ENCODE measurements around the gene WDR93. TPM values are rescaled to one million over a fixed set of nuclear protein-coding genes. Genes with fewer than 3 reads are reported as not detected.
A peak's percentile ranks its signal among the peaks of the same experiment; 100 is the strongest.

The WDR93 gene
- total RNA-seq, 1 donor: 0.09 TPM

DNA sequence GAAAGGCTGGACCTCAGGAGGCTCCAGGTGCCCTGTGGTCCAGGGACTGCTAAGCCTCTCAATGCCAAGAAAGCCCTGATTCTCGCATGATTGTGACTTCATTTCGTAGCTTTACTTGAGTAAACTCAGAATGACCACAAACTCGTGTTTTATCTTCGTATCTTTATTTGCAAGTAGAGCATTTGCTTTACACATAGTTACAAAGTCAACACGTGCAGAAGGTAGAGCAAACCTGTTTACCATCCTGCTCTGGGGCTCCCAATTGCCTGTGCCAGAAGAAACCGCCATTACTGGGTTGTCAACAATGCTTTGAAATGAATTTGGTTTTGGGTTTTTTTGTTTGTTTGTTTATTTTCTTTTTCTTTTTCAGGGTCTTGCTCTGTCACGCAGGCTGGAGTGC is 66.3 kb downstream of the WDR93 start:
- DNase-seq (ENCODE audit: low read depth): no peak
- TF ChIP-seq, protein P1, sequence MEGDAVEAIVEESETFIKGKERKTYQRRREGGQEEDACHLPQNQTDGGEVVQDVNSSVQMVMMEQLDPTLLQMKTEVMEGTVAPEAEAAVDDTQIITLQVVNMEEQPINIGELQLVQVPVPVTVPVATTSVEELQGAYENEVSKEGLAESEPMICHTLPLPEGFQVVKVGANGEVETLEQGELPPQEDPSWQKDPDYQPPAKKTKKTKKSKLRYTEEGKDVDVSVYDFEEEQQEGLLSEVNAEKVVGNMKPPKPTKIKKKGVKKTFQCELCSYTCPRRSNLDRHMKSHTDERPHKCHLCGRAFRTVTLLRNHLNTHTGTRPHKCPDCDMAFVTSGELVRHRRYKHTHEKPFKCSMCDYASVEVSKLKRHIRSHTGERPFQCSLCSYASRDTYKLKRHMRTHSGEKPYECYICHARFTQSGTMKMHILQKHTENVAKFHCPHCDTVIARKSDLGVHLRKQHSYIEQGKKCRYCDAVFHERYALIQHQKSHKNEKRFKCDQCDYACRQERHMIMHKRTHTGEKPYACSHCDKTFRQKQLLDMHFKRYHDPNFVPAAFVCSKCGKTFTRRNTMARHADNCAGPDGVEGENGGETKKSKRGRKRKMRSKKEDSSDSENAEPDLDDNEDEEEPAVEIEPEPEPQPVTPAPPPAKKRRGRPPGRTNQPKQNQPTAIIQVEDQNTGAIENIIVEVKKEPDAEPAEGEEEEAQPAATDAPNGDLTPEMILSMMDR (IDR thresholded peaks at IDR 0.05; ENCODE audit: insufficient read depth, low read length): no peak

DNA sequence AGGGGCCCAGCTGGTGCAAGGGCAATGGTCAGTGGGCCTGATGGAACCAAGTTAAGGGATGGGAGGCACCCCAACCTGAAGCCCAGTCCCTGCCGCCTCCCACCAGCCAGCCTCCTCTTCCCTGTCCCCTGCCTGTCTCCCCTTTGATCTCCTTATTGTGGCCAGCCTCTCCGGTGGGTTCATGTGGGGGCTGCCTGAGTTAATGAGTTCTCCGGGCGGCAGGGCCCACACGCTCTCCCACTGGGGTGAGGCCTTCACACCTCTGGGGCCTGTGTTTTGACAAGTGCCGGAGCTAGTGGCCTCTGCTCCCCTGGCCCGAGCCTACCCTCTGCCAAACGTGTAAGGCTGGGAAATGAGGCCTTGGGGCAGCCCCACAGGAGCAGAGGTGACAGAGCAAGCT is 67.7 kb downstream of the WDR93 start:
- no peak overlapping the region for H3K4me3 ChIP-seq (ENCODE audit: low read depth, low read length)
- DNase-seq (ENCODE audit: low read depth): no peak
- TF ChIP-seq, protein P1 (IDR thresholded peaks at IDR 0.05; ENCODE audit: insufficient read depth, low read length): no peak

More for the DNA sequence above, 66.3 kb downstream of the WDR93 start:
- no peak overlapping the region for H3K4me3 ChIP-seq (ENCODE audit: low read depth, low read length)

DNA sequence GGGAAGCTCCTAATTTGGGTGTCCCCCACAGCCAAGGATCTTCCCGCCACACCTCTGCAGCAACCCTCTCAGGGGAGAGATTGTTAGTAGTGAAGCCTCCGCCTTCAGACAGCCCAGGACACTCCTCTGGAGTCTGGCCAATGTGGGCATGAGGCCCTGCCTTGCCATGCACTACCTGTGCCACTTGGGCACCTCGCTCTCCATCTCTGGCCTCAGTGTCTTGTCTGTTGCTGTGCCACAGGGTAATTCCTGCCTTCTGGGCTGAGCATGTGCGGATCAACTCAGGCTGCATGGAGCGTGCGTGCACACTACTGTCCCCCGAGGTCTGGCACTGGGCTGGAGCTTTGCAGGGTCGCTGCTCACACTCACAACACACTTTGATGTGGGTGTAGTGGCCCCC is 68.4 kb downstream of the WDR93 start:
- TF ChIP-seq, protein P1 (IDR thresholded peaks at IDR 0.05; ENCODE audit: insufficient read depth, low read length): no peak

DNA sequence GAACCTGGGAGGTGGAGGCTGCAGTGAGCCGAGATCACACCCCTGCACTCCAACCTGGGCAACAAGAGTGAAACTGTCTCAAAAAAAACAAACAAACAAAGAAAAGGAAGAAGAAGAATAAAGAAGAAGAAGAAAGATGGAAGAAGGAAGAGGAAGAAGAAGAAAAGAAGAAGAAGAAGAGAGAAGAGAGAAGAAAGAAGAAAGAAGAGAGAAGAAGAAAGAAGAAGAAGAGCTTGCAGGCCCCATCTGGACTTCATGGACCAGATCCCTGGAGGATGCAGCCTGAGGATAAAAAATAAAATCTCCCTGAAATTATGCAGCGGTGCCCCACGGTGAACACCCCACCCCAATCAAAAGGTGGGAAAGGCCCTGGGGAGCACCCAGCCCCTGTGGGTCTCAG is 69.2 kb downstream of the WDR93 start:
- no peak overlapping the region for H3K4me3 ChIP-seq (ENCODE audit: low read depth, low read length)
- TF ChIP-seq, protein P1 (IDR thresholded peaks at IDR 0.05; ENCODE audit: insufficient read depth, low read length): no peak
- no peak for DNase-seq (ENCODE audit: low read depth)

More for the DNA sequence above, 68.4 kb downstream of the WDR93 start:
- DNase-seq (ENCODE audit: low read depth): no peak
- no peak overlapping the region for H3K4me3 ChIP-seq (ENCODE audit: low read depth, low read length)

DNA sequence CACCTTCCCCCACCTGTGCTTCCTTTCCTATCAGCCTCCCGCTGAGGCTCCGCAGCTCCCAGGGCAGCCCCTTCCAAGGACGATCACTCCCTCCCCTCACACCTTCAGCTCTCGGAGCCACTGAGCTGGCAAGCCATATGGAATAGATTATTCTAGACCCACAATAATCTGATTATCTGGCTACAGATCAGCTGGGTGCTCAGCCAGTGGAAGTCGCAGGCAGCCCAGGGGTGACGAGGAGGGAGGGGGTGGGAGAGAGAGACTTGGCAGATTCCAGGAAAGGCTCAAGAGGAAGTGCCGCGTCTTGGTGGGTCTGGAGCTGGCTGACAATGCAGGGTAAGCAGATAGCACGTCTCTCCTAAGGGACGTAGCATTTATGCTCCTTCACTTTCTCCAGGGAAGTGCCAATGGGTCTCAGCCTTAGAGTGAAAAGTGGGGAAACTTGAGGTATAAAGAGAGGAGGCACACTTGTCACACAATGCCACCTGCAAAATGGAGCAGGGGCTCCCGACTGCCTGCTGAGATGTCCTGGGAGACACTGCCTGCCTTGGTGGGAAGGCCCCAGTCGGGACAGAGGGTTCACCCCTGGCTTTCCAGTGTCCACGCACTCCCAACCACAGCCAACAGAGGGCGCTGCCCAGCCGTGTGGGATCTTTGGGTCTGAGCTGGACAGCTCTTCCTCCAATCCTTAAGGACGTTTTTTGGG is 69.8 kb downstream of the WDR93 start:
- peak; percentile 75 for DNase-seq (ENCODE audit: low read depth)
- TF ChIP-seq, protein P1 (IDR thresholded peaks at IDR 0.05; ENCODE audit: insufficient read depth, low read length): peak; percentile 98

DNA sequence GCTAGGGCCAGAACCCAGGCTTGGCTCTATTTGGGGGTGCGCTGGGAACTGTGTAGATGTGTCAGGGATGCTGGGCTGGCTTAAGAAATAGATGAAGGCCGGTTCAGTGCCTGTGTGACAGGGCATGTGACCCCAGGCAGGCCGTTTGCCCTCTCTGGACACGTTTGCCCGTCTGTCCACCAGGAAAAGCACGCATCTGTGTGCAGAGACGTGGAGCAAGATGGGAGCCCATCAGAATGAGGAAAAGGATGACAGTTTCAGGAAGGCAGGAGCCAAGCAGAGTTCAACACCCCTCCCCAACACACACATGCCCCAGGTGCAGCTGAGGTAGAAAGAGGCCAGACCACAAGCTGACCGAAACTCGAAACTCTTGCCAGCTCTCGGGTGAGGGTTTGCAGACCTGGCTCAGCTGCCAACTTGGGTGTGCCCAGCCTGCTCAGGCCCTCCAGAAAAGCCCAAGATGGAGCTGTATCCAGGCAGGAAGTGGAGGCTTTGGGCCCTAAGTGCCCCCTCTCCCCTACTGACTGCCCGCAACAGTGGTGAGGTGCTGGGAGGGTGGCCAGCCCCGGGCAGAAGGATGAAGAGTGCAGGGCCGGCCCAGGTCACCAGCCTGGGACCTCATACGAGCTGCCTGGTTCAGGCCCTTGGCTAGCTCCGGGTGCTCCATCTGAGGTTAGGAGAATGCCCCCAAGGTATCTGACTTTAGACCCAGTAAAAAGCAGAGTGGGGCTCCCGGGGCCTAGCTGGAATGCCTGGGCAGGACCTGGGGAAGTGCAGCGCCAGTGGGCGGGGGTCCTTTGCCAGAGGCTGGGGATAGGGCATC is 70.6 kb downstream of the WDR93 start:
- no peak overlapping the region for H3K4me3 ChIP-seq (ENCODE audit: low read depth, low read length)
- TF ChIP-seq, protein P1 (IDR thresholded peaks at IDR 0.05; ENCODE audit: insufficient read depth, low read length): no peak
- no peak for DNase-seq (ENCODE audit: low read depth)

More for the DNA sequence above, 69.8 kb downstream of the WDR93 start:
- H3K4me3 ChIP-seq (ENCODE audit: low read depth, low read length): no peak overlapping the region
